K562 (cell line): Measurements from ENCODE around the gene AP3S1. TPM values are rescaled to one million over a fixed set of nuclear protein-coding genes. Genes with fewer than 3 reads are reported as not detected.

Experiments used
- ATAC-seq: fragments of 200-7000 bp; cut with Tn5 transposase; 3 replicates; pipeline ENCODE4 v1.9.1; 2020; ENCODE audit warnings: moderate library complexity
- BruUV-seq: library from RNA; stranded (reverse); fragments of 400-500 nt; replicated peaks from 2 replicates; lab custom pipeline; 2021; lab: Mats Ljungman, UMichigan
- CTCF ChIA-PET: fragments of 300-600 bp; formaldehyde crosslinking; extraction: SDS; loops from one replicate; lab custom pipeline; 2021; ENCODE audit warnings: low intra/inter-chr PET ratio; lab: Yijun Ruan, JAX
- POLR2A ChIA-PET: fragments of 300-600, 350-650 bp; sonication (Branson Sonifier 250); formaldehyde crosslinking; extraction: SDS; loops from one replicate; lab custom pipeline; 2021; ENCODE audit warnings: antibody characterized with exemption, inconsistent platforms; lab: Yijun Ruan, JAX
- DNase-seq, 4 experiments: peaks; one replicate each; pipeline versions ENCODE4 v3.0.0 to v3.0.0-alpha.2; 2011 to 2018; ENCODE audit warnings: low spot score in 3 of 4, mixed read lengths in 3 of 4; ENCODE audit errors: extremely low read depth in 1 of 4
- FAIRE-seq: peaks from 2 replicates; lab custom pipeline; 2011; peaks lifted over from hg19 to GRCh38; lab: Jason Lieb, UNC
- H2AFZ ChIP-seq: 2 replicates; pipeline ENCODE4 v1.6.0; 2011; ENCODE audit warnings: low read depth, low read length, control low read depth, inconsistent platforms
- H3K27ac ChIP-seq: fragments of 200-600 bp; 3 replicates; pipeline ENCODE4 v1.8.0; 2011; ENCODE audit warnings: low read depth, mild to moderate bottlenecking, control low read depth, inconsistent platforms, low read length, moderate library complexity, mixed read lengths; ENCODE audit errors: extremely low read depth
- H3K27me3 ChIP-seq, 2 experiments: fragments of 300-600 bp in 1 of 2; 2 replicates in 1 of 2; 3 replicates in 1 of 2; pipeline versions ENCODE4 v1.6.0 to v1.8.0; 2011; ENCODE audit warnings: inconsistent platforms in 2 of 2, low read length in 2 of 2, mild to moderate bottlenecking in 1 of 2, mixed read lengths in 1 of 2, moderate library complexity in 1 of 2; ENCODE audit not compliant: control insufficient read depth in 2 of 2, insufficient read depth in 2 of 2
- H3K36me3 ChIP-seq: fragments of 300-600 bp; 3 replicates; pipeline ENCODE4 v1.8.0; 2011; ENCODE audit warnings: mild to moderate bottlenecking, low read length, inconsistent platforms; ENCODE audit not compliant: control insufficient read depth, insufficient read depth
- H3K4me1 ChIP-seq, 2 experiments: fragments of 200-600 bp in 1 of 2; replicated peaks in 1 of 2; 2 replicates in 1 of 2; 3 replicates in 1 of 2; pipeline versions ENCODE4 v1.5.1 to v1.8.0; 2011; ENCODE audit warnings: inconsistent platforms in 2 of 2, low read length in 2 of 2, mild to moderate bottlenecking in 1 of 2, mixed read lengths in 1 of 2, moderate library complexity in 1 of 2; ENCODE audit not compliant: control insufficient read depth in 2 of 2, insufficient read depth in 2 of 2
- H3K4me2 ChIP-seq: 2 replicates; pipeline ENCODE4 v1.6.1; 2011; ENCODE audit warnings: low read length, control low read depth, inconsistent platforms, mixed read lengths; ENCODE audit not compliant: insufficient read depth
- H3K4me3 ChIP-seq: fragments of 200-600 bp; sonication (generic), shearing (Covaris generic); 2 replicates; pipeline ENCODE4 v1.5.1; 2016; ENCODE audit warnings: control low read depth, inconsistent platforms
- H3K79me2 ChIP-seq: fragments of 200-600 bp; 3 replicates; pipeline ENCODE4 v1.8.0; 2011; ENCODE audit warnings: low read length, inconsistent platforms; ENCODE audit not compliant: control insufficient read depth, insufficient read depth
- H3K9ac ChIP-seq, 2 experiments: 2 replicates each; pipeline versions ENCODE4 v1.6.0 to v1.6.1; 2011; ENCODE audit warnings: low read depth in 2 of 2, low read length in 2 of 2, control low read depth in 1 of 2, inconsistent platforms in 1 of 2, mild to moderate bottlenecking in 1 of 2, mixed read lengths in 1 of 2; ENCODE audit not compliant: insufficient read depth in 1 of 2
- H3K9me1 ChIP-seq: one replicate; pipeline ENCODE4 v1.6.0; 2011; ENCODE audit warnings: inconsistent platforms, mild to moderate bottlenecking, low read length, moderate library complexity; ENCODE audit not compliant: control insufficient read depth, insufficient read depth
- H3K9me3 ChIP-seq: replicated peaks from 2 replicates; pipeline ENCODE4 v1.5.1; 2011; ENCODE audit warnings: low read depth, low read length, inconsistent platforms; ENCODE audit not compliant: control insufficient read depth, insufficient read depth
- H4K20me1 ChIP-seq: replicated peaks from 2 replicates; pipeline ENCODE4 v1.6.1; 2011; ENCODE audit warnings: low read length, inconsistent platforms, mixed read lengths; ENCODE audit not compliant: control insufficient read depth, insufficient read depth
- ESRRA ChIP-seq: fragments of 450-650 bp; IDR thresholded peaks from 2 replicates; pipeline ENCODE4 v1.6.1; 2014; ENCODE audit warnings: low read depth, mild to moderate bottlenecking, moderate library complexity, borderline replicate concordance
- EZH2 ChIP-seq: IDR thresholded peaks from 2 replicates; pipeline ENCODE4 v1.6.1; 2012; ENCODE audit warnings: low read depth, mild to moderate bottlenecking, inconsistent platforms, low read length, borderline replicate concordance
- KAT8 ChIP-seq: fragments of 450-650 bp; IDR thresholded peaks from 2 replicates; pipeline ENCODE4 v1.6.1; 2016; ENCODE audit warnings: low read depth, mild to moderate bottlenecking
- PRMT5 ChIP-seq: sonication (generic); formaldehyde crosslinking; IDR thresholded peaks from 2 replicates; pipeline ENCODE4 v1.5.0; 2020; ENCODE audit warnings: missing genetic modification reagents
- PRPF4 ChIP-seq: fragments of 200-400 bp; formaldehyde crosslinking; IDR thresholded peaks from one replicate; pipeline ENCODE4 v1.6.1; 2017; ENCODE audit warnings: low read length, low read depth, mild to moderate bottlenecking; ENCODE audit not compliant: insufficient read depth, poor library complexity, severe bottlenecking
- SNIP1 ChIP-seq: fragments of 450-650 bp; IDR thresholded peaks from 2 replicates; pipeline ENCODE4 v1.7.1; 2017; ENCODE audit warnings: low read depth, mild to moderate bottlenecking
- SREBF2 ChIP-seq: sonication (generic); formaldehyde crosslinking; IDR thresholded peaks from 2 replicates; pipeline ENCODE4 v1.4.0; 2020; ENCODE audit warnings: mild to moderate bottlenecking, missing genetic modification reagents
- WGBS: fragments of 100-300 bp; shearing (Covaris generic); methylation state at CpG from one replicate; pipeline ENCODE4 v1.1.6; 2016; ENCODE audit warnings: low coverage, mixed read lengths; ENCODE audit not compliant: insufficient coverage; ENCODE audit errors: missing lambda C conversion rate; 5-methylcytosine and 5-hydroxymethylcytosine counted together
- in situ Hi-C: fragments of 300-500 bp; cut with MboI; formaldehyde crosslinking; loops from 4 replicates; pipeline ENCODE4 v1.15.0; 2018; ENCODE audit warnings: inconsistent platforms, mixed read lengths
- intact Hi-C: fragments of 100-400 bp; cut with micrococcal nuclease; formaldehyde crosslinking; loops from 2 replicates; pipeline ENCODE4 v1.14.2; 2022
- polyA plus RNA-seq, 8 experiments: library from polyadenylated mRNA; depleted of rRNA in 4 of 8; stranded (reverse) in 5 of 8; unstranded in 3 of 8; fragments of >200 nt; fragmentation: Nextera tagmentation in 2 of 8; fragmentation: Illumina TruSeq in 1 of 8; extraction: Ambion mirVana in 2 of 8; extraction: Trizol in 1 of 8; gene quantifications; 2 replicates each; pipeline versions ENCODE4 v1.2.1 to v1.2.3, GENCODE V29; 2011 to 2014; ENCODE audit warnings: inconsistent platforms in 1 of 8, missing spikeins in 1 of 8
- total RNA-seq, 7 experiments: library from RNA; depleted of rRNA in 6 of 7; stranded (reverse); fragments of >200 nt in 6 of 7; fragmentation: Illumina TruSeq in 2 of 7; extraction: Trizol in 2 of 7; gene quantifications; 2 replicates each; pipeline versions ENCODE4 v1.2.1 to v1.2.3, GENCODE V29; 2011 to 2021; ENCODE audit warnings: low replicate concordance in 1 of 7
- TF ChIP-seq, protein P1 (sequence below): sonication (generic); formaldehyde crosslinking; IDR thresholded peaks from 2 replicates; pipeline ENCODE4 v1.8.0; 2022; ENCODE audit warnings: missing genetic modification reagents, mild to moderate bottlenecking, borderline replicate concordance

The AP3S1 gene
- total and polyA plus RNA-seq, 9 of the 15 experiments (the other 6 are each of a cell fraction or from before 2014, with no cell fraction given), result 46.1 to 106 (median 67.3) TPM

DNA sequence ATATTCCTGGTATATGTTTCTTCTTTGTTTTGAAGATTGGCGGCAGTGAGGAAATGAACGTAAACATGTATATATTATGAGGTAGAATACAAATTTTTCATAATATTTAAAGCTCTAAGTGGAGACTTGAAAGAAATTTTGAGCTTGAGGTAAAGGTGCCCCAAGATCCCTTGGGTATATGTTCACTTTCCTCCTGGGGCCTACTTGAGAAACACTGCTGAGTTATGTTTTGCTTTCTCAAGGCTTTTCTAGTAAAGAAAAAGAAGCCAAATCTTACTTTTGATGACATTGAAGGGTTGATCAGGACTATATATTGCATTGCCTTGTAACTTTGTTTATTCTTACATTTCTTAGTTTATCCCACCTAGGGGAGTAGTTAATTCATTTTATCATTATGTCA, 30.7 kb downstream of the AP3S1 start:
- H2AFZ ChIP-seq, result no peak overlapping the region
- no peak overlapping the region for H3K4me3 ChIP-seq
- in situ Hi-C loops (no loop called here), intact Hi-C loops (no loop called here)
- DNase-seq, result no peak
- H3K79me2 ChIP-seq, result no peaks in the 10 kb centered on the region
- WGBS, result 100% methylated on average over 2 of the region's 2 CpGs
- CTCF ChIA-PET, result no interaction called here
- no peak for FAIRE-seq
- no peaks in the 10 kb centered on the region for H3K4me1 ChIP-seq
- H3K4me2 ChIP-seq, result no peak overlapping the region
- no peak for ATAC-seq
- no peaks in the 10 kb centered on the region for H4K20me1 ChIP-seq
- POLR2A ChIA-PET, result no interaction called here
- no peak overlapping the region for H3K9ac ChIP-seq
- no peak overlapping the region for H3K27ac ChIP-seq
- H3K27me3 ChIP-seq, result no peaks in the 10 kb centered on the region
- BruUV-seq, result no TSS peak
- peaks cover 8% of the 10 kb centered on the region; the same call in 2 of the 3 replicates for H3K36me3 ChIP-seq
- TF ChIP-seq ESRRA (no peak), KAT8 (no peak), PRMT5 (no peak), PRPF4 (no peak), SNIP1 (no peak), EZH2 (no peak), SREBF2 (CRISPR knock-in tag) (no peak)
- TF ChIP-seq, protein P1, sequence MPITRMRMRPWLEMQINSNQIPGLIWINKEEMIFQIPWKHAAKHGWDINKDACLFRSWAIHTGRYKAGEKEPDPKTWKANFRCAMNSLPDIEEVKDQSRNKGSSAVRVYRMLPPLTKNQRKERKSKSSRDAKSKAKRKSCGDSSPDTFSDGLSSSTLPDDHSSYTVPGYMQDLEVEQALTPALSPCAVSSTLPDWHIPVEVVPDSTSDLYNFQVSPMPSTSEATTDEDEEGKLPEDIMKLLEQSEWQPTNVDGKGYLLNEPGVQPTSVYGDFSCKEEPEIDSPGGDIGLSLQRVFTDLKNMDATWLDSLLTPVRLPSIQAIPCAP (CRISPR knock-in tag), result no peak
- H3K9me3 ChIP-seq, result no peaks in the 10 kb centered on the region
- H3K9me1 ChIP-seq, result no peaks in the 10 kb centered on the region
